ENCODE results near the gene CFH.

The CFH gene

GRCh38 chr1:196659471-196659870 is 7.6 kb downstream of the CFH start:
- Histone ChIP-seq H3K9me3 (ENCODE audit: severe bottlenecking) (no peaks in the 10 kb centered on the region), H3K4me3 (ENCODE audit: severe bottlenecking) (no peak overlapping the region), H3K4me1 (ENCODE audit: insufficient read depth, poor library complexity, severe bottlenecking) (no peaks in the 10 kb centered on the region), H3K36me3 (ENCODE audit: low read depth) (no peaks in the 10 kb centered on the region; the same call in 1 of the 2 replicates), H3K27me3 (ENCODE audit: insufficient read depth, poor library complexity, severe bottlenecking) (no peaks in the 10 kb centered on the region), H3K27ac (ENCODE audit: poor library complexity, severe bottlenecking) (no peak overlapping the region)
- ATAC-seq (ENCODE audit: low read depth) (no peak), DNase-seq (ENCODE audit: low spot score) (no peak)
- no peak for TF ChIP-seq CTCF (IDR thresholded peaks at IDR 0.05; ENCODE audit: poor library complexity, severe bottlenecking)

GRCh38 chr1:196660272-196660671 is 8.4 kb downstream of the CFH start:
- Histone ChIP-seq H3K9me3 (ENCODE audit: severe bottlenecking) (no peaks in the 10 kb centered on the region), H3K4me1 (ENCODE audit: insufficient read depth, poor library complexity, severe bottlenecking) (no peaks in the 10 kb centered on the region), H3K36me3 (ENCODE audit: low read depth) (no peaks in the 10 kb centered on the region; the same call in 1 of the 2 replicates), H3K4me3 (ENCODE audit: severe bottlenecking) (no peak overlapping the region), H3K27me3 (ENCODE audit: insufficient read depth, poor library complexity, severe bottlenecking) (no peaks in the 10 kb centered on the region), H3K27ac (ENCODE audit: poor library complexity, severe bottlenecking) (no peak overlapping the region)
- no peak for ATAC-seq (ENCODE audit: low read depth)
- no peak for DNase-seq (ENCODE audit: low spot score)
- no peak for TF ChIP-seq CTCF (IDR thresholded peaks at IDR 0.05; ENCODE audit: poor library complexity, severe bottlenecking)

GRCh38 chr1:196660852-196661251 is 9.0 kb downstream of the CFH start:
- H3K4me3 ChIP-seq (ENCODE audit: severe bottlenecking) = no peak overlapping the region
- H3K27me3 ChIP-seq (ENCODE audit: insufficient read depth, poor library complexity, severe bottlenecking) = no peaks in the 10 kb centered on the region
- H3K4me1 ChIP-seq (ENCODE audit: insufficient read depth, poor library complexity, severe bottlenecking) = no peaks in the 10 kb centered on the region
- ATAC-seq (ENCODE audit: low read depth) (peak; percentile 66; the same call in 2 of the 3 replicates), DNase-seq (ENCODE audit: low spot score) (no peak)
- no peaks in the 10 kb centered on the region; the same call in 1 of the 2 replicates for H3K36me3 ChIP-seq (ENCODE audit: low read depth)
- H3K9me3 ChIP-seq (ENCODE audit: severe bottlenecking) = no peaks in the 10 kb centered on the region
- no peak overlapping the region for H3K27ac ChIP-seq (ENCODE audit: poor library complexity, severe bottlenecking)
- TF ChIP-seq CTCF (IDR thresholded peaks at IDR 0.05; ENCODE audit: poor library complexity, severe bottlenecking) = peak; percentile 67

GRCh38 chr1:196661345-196661744 is 9.5 kb downstream of the CFH start:
- H3K9me3 ChIP-seq (ENCODE audit: severe bottlenecking) = no peaks in the 10 kb centered on the region
- no peaks in the 10 kb centered on the region; the same call in 1 of the 2 replicates for H3K36me3 ChIP-seq (ENCODE audit: low read depth)
- no peaks in the 10 kb centered on the region for H3K4me1 ChIP-seq (ENCODE audit: insufficient read depth, poor library complexity, severe bottlenecking)
- ATAC-seq (ENCODE audit: low read depth) (no peak), DNase-seq (ENCODE audit: low spot score) (no peak)
- no peak overlapping the region for H3K4me3 ChIP-seq (ENCODE audit: severe bottlenecking)
- H3K27ac ChIP-seq (ENCODE audit: poor library complexity, severe bottlenecking) = no peak overlapping the region
- TF ChIP-seq CTCF (IDR thresholded peaks at IDR 0.05; ENCODE audit: poor library complexity, severe bottlenecking) = no peak
- no peaks in the 10 kb centered on the region for H3K27me3 ChIP-seq (ENCODE audit: insufficient read depth, poor library complexity, severe bottlenecking)

- H3K36me3 ChIP-seq (ENCODE audit: low read depth) = no peaks in the 10 kb centered on the region
- DNase-seq (ENCODE audit: low spot score) (no peak), ATAC-seq (ENCODE audit: low read depth) (no peak)
- no peaks in the 10 kb centered on the region for H3K4me1 ChIP-seq (ENCODE audit: insufficient read depth, poor library complexity, severe bottlenecking)
- no peak overlapping the region for H3K4me3 ChIP-seq (ENCODE audit: severe bottlenecking)
- H3K27me3 ChIP-seq (ENCODE audit: insufficient read depth, poor library complexity, severe bottlenecking) = no peaks in the 10 kb centered on the region
- H3K9me3 ChIP-seq (ENCODE audit: severe bottlenecking) = peaks cover 12% of the 10 kb centered on the region
- H3K27ac ChIP-seq (ENCODE audit: poor library complexity, severe bottlenecking) = no peak overlapping the region
- no peak for TF ChIP-seq CTCF (IDR thresholded peaks at IDR 0.05; ENCODE audit: poor library complexity, severe bottlenecking)
Observed at GRCh38 chr1:196667131-196667530, 15.3 kb downstream of the CFH start.
